ENCODE measurements around the gene RASSF5. TPM values are rescaled to one million over a fixed set of nuclear protein-coding genes. Genes with fewer than 3 reads are reported as not detected.

Gene RASSF5
- total and polyA plus RNA-seq, 12 donors: 0.90 to 26.0 (median 6.4) TPM

DNA sequence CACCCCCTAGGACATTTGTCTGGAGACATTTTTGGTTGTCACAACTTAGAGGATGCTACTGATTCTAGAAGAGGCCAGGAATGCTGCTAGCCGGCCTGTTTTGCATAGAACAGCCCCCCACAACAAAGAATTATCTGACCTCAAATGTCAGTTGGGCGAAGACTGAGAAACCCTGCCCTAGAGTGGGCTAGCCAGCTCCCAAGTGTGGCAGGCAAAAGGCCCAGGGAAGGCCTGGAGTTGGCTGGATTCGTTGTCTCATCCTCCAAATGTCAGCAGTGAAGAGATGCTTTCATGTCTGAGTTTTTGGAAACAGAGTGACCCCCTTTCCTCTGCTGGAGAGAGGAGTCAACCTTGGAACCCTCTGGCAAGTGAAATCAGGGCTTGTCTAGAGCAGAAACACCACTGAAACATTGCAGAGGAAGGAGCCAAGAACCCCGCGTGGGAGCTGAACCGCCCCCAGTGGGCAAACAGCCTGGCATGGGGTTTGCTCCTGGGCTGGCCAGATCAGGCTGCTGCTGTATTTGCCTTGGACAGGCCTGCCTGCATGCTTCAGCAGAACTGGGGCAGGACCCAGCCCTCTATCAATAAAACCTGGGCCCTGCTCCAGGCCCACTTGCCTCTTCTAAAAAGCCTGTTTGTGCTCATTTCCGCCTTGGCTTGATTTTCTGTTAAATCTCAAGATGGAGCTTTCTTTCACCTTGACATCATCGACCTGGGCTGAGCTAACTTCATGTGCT lies 32.9 kb downstream of the RASSF5 start:
- DNase-seq (peak in 1 of 2 donors; percentile 34), ATAC-seq (peak; percentile 41 to 81 (median 68))
- TF ChIP-seq CTCF (IDR thresholded peaks at IDR 0.05): no peak
- no peaks in the 10 kb centered on the region for H3K27me3 ChIP-seq
- H3K9me3 ChIP-seq: no peaks in the 10 kb centered on the region
- peak overlapping the region in 7 of 10 donors; percentile 32 to 56 (median 45) for H3K27ac ChIP-seq
- peaks cover 0 to 22% (median 13%) of the 10 kb centered on the region in 9 donors for H3K4me1 ChIP-seq
- intact Hi-C loops (cut with DNase I): loop anchor here in 4 of 10 donors (5.0 kb wide), 3 partner anchors 42 to 53 kb away; no protein-coding TSS in a partner anchor
- WGBS, 2 donors: 64 to 74% methylated on average over 8 of the region's 8 CpGs
- H3K4me3 ChIP-seq: no peak overlapping the region
- no peaks in the 10 kb centered on the region for H3K36me3 ChIP-seq

DNA sequence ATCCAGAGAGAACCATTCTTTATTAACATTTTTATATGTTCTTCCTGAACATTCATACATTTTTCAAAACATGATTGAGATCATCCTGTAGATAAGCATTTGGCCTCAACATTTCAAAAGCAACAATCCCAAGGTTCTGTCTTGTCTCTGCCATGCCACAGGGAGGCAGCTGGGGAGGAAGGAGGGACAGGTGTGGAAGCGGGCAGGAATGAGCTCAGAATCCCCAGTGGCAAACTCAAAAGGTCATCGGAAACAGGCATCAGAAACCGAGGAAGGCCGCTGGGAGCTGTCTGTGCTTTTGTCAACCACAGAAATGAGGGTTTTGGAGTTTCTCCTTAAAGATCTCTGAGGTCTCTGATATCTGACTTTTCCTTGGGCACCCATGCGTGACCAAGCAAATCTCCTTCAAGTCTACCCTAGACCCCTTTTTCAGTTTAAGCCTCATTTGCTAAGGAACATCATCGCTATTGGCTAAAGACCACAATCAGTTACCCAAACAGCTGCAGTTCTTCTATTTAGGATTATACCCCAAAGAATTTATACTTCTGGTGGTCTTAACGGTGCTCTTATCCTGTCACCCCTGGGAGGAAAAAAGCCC lies 34.0 kb downstream of the RASSF5 start:
- intact Hi-C loops (cut with DNase I): loop anchor here in 4 of 10 donors (5.0 kb wide), 3 partner anchors 41 to 54 kb away; no protein-coding TSS in a partner anchor
- 91 to 93% methylated on average over 7 of the region's 7 CpGs for WGBS, 2 donors
- Histone ChIP-seq H3K36me3 (no peaks in the 10 kb centered on the region), H3K27ac (peak overlapping the region in 3 of 10 donors; percentile 48 to 56 (median 48)), H3K9me3 (no peaks in the 10 kb centered on the region), H3K4me1 (peaks cover 0 to 22% (median 13%) of the 10 kb centered on the region in 9 donors), H3K4me3 (no peak overlapping the region), H3K27me3 (no peaks in the 10 kb centered on the region)
- no peak for ATAC-seq
- DNase-seq: no peak
- no peak for TF ChIP-seq CTCF (IDR thresholded peaks at IDR 0.05)

DNA sequence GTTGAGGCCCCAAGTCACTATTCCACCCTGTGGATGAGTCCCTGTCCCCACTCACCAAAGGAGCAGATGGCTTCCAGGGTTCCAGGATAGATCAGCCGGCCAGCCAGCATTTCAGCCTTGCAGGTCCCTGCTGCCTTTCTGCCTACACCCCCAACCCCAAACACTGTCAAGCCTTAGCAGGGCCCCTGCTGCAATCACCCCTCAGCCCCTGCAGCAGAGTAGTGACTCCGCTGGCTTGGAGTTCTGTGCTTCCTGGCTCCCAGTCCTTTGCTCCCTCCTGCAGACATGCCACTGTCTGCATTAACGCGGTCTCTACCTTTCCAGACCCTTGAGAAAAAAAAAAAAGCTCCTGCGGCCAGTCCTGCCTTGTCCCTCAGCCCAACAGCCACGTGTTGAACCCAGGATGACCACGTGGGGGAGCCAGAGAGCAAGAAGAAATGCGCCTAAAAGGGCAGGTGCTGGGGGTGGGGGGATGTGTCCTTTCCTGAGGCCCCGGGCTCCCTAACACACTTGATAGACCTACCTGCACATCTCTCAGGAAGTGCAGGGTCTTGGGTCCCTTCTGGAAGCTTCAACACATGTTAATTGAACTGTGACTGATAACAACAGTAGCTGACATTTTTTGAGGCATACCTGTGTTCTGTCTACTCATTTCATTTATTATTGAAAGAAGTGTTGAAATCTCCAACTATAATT lies 37.4 kb downstream of the RASSF5 start:
- no peaks in the 10 kb centered on the region for H3K9me3 ChIP-seq
- H3K27ac ChIP-seq: no peak overlapping the region
- 8 to 10% methylated on average over 9 of the region's 9 CpGs for WGBS, 2 donors
- H3K4me1 ChIP-seq: peaks cover 0 to 16% (median 10%) of the 10 kb centered on the region in 9 donors
- DNase-seq (peak; percentile 68 to 76), ATAC-seq (peak; percentile 63 to 87 (median 82))
- H3K36me3 ChIP-seq: no peaks in the 10 kb centered on the region
- intact Hi-C loops (cut with DNase I): loop anchor here (1.0 to 5.0 kb wide), 7 partner anchors 38 to 57 kb away; no protein-coding TSS in a partner anchor
- H3K27me3 ChIP-seq: no peaks in the 10 kb centered on the region
- TF ChIP-seq CTCF (IDR thresholded peaks at IDR 0.05): peak; percentile 81 to 93 (median 87)
- H3K4me3 ChIP-seq: no peak overlapping the region

DNA sequence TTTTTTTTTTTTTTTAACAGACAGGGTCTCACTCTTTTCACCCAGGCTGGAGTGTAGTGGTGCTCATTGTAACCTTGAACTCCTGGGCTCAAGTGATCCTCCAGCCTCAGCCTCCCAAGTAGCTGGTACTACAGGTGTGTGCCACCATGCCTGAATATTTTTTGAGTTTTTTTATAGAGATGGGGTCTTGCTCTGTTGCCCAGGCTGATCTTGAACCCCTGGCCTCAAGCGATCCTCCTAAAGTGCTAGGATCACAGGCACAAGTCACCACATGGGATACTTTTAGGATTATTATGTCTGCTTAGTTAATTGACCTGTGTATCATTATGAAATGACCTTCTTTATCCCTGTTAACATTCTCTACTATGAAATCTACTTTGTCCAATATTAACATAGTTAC lies 38.0 kb downstream of the RASSF5 start:
- Histone ChIP-seq H3K4me3 (no peak overlapping the region), H3K36me3 (no peaks in the 10 kb centered on the region), H3K27me3 (no peaks in the 10 kb centered on the region), H3K9me3 (no peaks in the 10 kb centered on the region), H3K27ac (no peak overlapping the region), H3K4me1 (peaks cover 0 to 10% (median 5%) of the 10 kb centered on the region in 9 donors)
- intact Hi-C loops (cut with DNase I): loop anchor here in 9 of 10 donors (1.0 to 5.0 kb wide), 5 partner anchors 37 to 55 kb away; no protein-coding TSS in a partner anchor
- no peak for TF ChIP-seq CTCF (IDR thresholded peaks at IDR 0.05)
- 90 to 100% methylated on average over 1 of the region's 1 CpG for WGBS, 2 donors
- no peak for ATAC-seq
- DNase-seq: no peak

All from heart right ventricle (tissue), 16 donors.